HepG2 (cell line): ENCODE measurements around the gene HMX1. TPM values are rescaled to one million over a fixed set of nuclear protein-coding genes. Genes with fewer than 3 reads are reported as not detected.

ENCODE experiments used
- WIZ ChIP-seq: sonication (generic); formaldehyde crosslinking; IDR thresholded peaks from 2 replicates; pipeline ENCODE4 v1.5.1; 2020; ENCODE audit warnings: mild to moderate bottlenecking, missing genetic modification reagents
- ZNF180 ChIP-seq: sonication (generic); formaldehyde crosslinking; IDR thresholded peaks from 2 replicates; pipeline ENCODE4 v1.4.0; 2020; ENCODE audit warnings: low read depth, missing genetic modification reagents, borderline replicate concordance
- polyA plus RNA-seq, 8 experiments: library from polyadenylated mRNA; depleted of rRNA in 3 of 8; stranded (reverse) in 7 of 8; unstranded in 1 of 8; fragments of >200 nt; fragmentation: Illumina TruSeq in 4 of 8; extraction: Trizol in 4 of 8; gene quantifications; 2 replicates each; pipeline versions ENCODE4 v1.2.1 to v1.2.3, GENCODE V29; 2011 to 2016; ENCODE audit warnings: low read depth in 4 of 8, missing spikeins in 1 of 8, mixed read lengths in 1 of 8; ENCODE audit not compliant: insufficient read depth in 1 of 8
- total RNA-seq, 5 experiments: library from RNA; depleted of rRNA; stranded (reverse); fragments of >200 nt; fragmentation: Illumina TruSeq; extraction: Trizol; gene quantifications; 2 replicates each; pipeline ENCODE4 v1.2.3, GENCODE V29; 2016; ENCODE audit warnings: low read depth in 1 of 5
- TF ChIP-seq, protein P1 (sequence below): sonication (generic); formaldehyde crosslinking; IDR thresholded peaks from 2 replicates; pipeline ENCODE4 v1.4.0; 2020; ENCODE audit warnings: missing genetic modification reagents
- TF ChIP-seq, protein P2 (sequence below): sonication (generic); formaldehyde crosslinking; IDR thresholded peaks from 2 replicates; pipeline ENCODE4 v1.5.1; 2020; ENCODE audit warnings: mild to moderate bottlenecking, moderate library complexity, missing genetic modification reagents

Gene HMX1
- total and polyA plus RNA-seq, 2 of the 13 experiments (the other 11 are each of a cell fraction or from before 2014, with no cell fraction given) = not detected

DNA sequence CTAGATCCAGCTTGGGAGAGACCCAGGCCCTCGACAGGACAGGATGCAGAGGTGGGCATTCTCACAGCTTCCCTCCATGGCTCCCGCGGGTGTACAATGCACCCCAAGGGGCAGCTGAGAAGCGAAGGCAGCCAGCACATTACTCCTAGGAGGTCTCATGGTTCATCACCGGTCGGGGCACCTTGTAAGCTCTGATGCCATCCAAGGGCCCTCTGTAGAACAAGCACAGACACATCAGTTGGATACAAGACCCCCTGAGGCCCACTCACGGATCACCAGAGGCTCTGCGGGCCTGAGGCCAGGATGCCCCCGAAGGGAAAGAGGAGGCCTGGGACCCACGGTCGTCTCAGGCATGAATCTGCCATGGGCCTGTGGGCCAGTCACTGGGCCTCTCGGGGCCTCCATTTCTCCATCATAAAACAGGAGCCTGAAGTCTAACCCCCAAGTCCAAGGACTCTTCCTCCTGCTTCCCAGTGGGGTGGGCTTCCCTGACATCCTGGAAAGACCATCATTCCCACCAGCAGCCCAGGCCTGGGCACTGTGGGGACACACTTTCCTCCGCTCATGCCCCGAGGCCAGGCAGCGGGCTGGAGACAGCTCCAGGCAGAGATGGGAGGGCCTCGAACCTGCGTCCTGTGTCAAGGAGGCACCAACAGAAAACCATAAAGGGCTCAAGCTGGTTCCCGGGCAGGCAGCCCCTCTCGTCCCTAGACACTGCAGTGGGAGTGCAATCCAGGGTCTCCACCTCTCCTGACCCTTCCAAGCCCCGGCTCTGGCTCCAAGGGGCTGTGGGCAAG lies 20.1 kb downstream of the HMX1 start (continued):
- TF ChIP-seq, protein P1, sequence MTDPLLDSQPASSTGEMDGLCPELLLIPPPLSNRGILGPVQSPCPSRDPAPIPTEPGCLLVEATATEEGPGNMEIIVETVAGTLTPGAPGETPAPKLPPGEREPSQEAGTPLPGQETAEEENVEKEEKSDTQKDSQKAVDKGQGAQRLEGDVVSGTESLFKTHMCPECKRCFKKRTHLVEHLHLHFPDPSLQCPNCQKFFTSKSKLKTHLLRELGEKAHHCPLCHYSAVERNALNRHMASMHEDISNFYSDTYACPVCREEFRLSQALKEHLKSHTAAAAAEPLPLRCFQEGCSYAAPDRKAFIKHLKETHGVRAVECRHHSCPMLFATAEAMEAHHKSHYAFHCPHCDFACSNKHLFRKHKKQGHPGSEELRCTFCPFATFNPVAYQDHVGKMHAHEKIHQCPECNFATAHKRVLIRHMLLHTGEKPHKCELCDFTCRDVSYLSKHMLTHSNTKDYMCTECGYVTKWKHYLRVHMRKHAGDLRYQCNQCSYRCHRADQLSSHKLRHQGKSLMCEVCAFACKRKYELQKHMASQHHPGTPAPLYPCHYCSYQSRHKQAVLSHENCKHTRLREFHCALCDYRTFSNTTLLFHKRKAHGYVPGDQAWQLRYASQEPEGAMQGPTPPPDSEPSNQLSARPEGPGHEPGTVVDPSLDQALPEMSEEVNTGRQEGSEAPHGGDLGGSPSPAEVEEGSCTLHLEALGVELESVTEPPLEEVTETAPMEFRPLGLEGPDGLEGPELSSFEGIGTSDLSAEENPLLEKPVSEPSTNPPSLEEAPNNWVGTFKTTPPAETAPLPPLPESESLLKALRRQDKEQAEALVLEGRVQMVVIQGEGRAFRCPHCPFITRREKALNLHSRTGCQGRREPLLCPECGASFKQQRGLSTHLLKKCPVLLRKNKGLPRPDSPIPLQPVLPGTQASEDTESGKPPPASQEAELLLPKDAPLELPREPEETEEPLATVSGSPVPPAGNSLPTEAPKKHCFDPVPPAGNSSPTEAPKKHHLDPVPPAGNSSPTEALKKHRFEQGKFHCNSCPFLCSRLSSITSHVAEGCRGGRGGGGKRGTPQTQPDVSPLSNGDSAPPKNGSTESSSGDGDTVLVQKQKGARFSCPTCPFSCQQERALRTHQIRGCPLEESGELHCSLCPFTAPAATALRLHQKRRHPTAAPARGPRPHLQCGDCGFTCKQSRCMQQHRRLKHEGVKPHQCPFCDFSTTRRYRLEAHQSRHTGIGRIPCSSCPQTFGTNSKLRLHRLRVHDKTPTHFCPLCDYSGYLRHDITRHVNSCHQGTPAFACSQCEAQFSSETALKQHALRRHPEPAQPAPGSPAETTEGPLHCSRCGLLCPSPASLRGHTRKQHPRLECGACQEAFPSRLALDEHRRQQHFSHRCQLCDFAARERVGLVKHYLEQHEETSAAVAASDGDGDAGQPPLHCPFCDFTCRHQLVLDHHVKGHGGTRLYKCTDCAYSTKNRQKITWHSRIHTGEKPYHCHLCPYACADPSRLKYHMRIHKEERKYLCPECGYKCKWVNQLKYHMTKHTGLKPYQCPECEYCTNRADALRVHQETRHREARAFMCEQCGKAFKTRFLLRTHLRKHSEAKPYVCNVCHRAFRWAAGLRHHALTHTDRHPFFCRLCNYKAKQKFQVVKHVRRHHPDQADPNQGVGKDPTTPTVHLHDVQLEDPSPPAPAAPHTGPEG = no peak
- TF ChIP-seq WIZ (CRISPR knock-in tag) = no peak
- TF ChIP-seq, protein P2, sequence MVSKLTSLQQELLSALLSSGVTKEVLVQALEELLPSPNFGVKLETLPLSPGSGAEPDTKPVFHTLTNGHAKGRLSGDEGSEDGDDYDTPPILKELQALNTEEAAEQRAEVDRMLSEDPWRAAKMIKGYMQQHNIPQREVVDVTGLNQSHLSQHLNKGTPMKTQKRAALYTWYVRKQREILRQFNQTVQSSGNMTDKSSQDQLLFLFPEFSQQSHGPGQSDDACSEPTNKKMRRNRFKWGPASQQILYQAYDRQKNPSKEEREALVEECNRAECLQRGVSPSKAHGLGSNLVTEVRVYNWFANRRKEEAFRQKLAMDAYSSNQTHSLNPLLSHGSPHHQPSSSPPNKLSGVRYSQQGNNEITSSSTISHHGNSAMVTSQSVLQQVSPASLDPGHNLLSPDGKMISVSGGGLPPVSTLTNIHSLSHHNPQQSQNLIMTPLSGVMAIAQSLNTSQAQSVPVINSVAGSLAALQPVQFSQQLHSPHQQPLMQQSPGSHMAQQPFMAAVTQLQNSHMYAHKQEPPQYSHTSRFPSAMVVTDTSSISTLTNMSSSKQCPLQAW (CRISPR knock-in tag) = no peak
- TF ChIP-seq ZNF180 = no peak
